HEK293 (cell line): ENCODE measurements around the gene AK5.

Source experiments
- CTCF ChIA-PET: fragments of 350-600 bp; formaldehyde crosslinking; extraction: SDS; loops from one replicate; lab custom pipeline; 2021; ENCODE audit warnings: antibody characterized with exemption; lab: Yijun Ruan, JAX
- POLR2A ChIA-PET: fragments of 300-600 bp; formaldehyde crosslinking; extraction: SDS; loops from one replicate; lab custom pipeline; 2020; ENCODE audit warnings: antibody characterized with exemption, inconsistent platforms; lab: Yijun Ruan, JAX
- H3K27ac ChIP-seq: fragments of 200-500 bp; sonication (Bioruptor generic); 2 replicates; pipeline ENCODE4 v1.5.1; 2014; ENCODE audit warnings: low read depth, low read length, control low read depth, inconsistent platforms; ENCODE audit errors: extremely low read depth
- H3K36me3 ChIP-seq, 2 experiments: fragments of 200-500 bp in 1 of 2; sonication (Bioruptor generic) in 1 of 2; 1 replicate in 1 of 2; 2 replicates in 1 of 2; pipeline ENCODE4 v1.5.1; 2014 to 2017; ENCODE audit warnings: inconsistent platforms in 2 of 2, low read length in 2 of 2; ENCODE audit not compliant: control insufficient read depth in 2 of 2, insufficient read depth in 1 of 2
- H3K4me1 ChIP-seq: fragments of 200-500 bp; sonication (Bioruptor generic); 2 replicates; pipeline ENCODE4 v1.5.1; 2014; ENCODE audit warnings: mild to moderate bottlenecking, low read length, inconsistent platforms; ENCODE audit not compliant: control insufficient read depth, insufficient read depth
- H3K4me3 ChIP-seq: 2 replicates; pipeline ENCODE4 v1.5.1; 2011; ENCODE audit warnings: low read depth, mild to moderate bottlenecking, control low read depth, low read length, moderate library complexity
- H3K9me3 ChIP-seq: fragments of 200-500 bp; sonication (Bioruptor generic); 2 replicates; pipeline ENCODE4 v1.5.1; 2014; ENCODE audit warnings: low read depth, low read length, inconsistent platforms; ENCODE audit not compliant: control insufficient read depth, insufficient read depth
- AEBP2 ChIP-seq: fragments of 450-650 bp; formaldehyde crosslinking; IDR thresholded peaks from 2 replicates; pipeline ENCODE4 v1.5.1; 2016; ENCODE audit warnings: missing biosample characterization, missing genetic modification characterization, borderline replicate concordance
- BCL11A ChIP-seq: fragments of 450-650 bp; formaldehyde crosslinking; IDR thresholded peaks from 2 replicates; pipeline ENCODE4 v1.5.1; 2016; ENCODE audit warnings: low read depth, missing biosample characterization, missing genetic modification characterization
- FEZF1 ChIP-seq: fragments of 450-650 bp; formaldehyde crosslinking; IDR thresholded peaks from 2 replicates; pipeline ENCODE4 v1.5.1; 2016; ENCODE audit warnings: missing biosample characterization, missing genetic modification characterization
- KLF16 ChIP-seq: fragments of 450-650 bp; formaldehyde crosslinking; IDR thresholded peaks from 2 replicates; pipeline ENCODE4 v1.5.1; 2017; ENCODE audit warnings: missing biosample characterization, missing genetic modification characterization
- KLF9 ChIP-seq: fragments of 450-650 bp; formaldehyde crosslinking; IDR thresholded peaks from 2 replicates; pipeline ENCODE4 v1.5.1; 2016; ENCODE audit warnings: missing biosample characterization, missing genetic modification characterization, low read depth
- PBX3 ChIP-seq: sonication (generic); formaldehyde crosslinking; IDR thresholded peaks from 2 replicates; pipeline ENCODE4 v1.8.1; 2022; ENCODE audit warnings: mild to moderate bottlenecking, moderate library complexity, missing genetic modification reagents
- REPIN1 ChIP-seq: fragments of 450-650 bp; formaldehyde crosslinking; IDR thresholded peaks from 2 replicates; pipeline ENCODE4 v1.5.1; 2017; ENCODE audit warnings: missing biosample characterization, missing genetic modification characterization, low read depth
- SCRT1 ChIP-seq: fragments of 450-650 bp; formaldehyde crosslinking; IDR thresholded peaks from 2 replicates; pipeline ENCODE4 v1.5.1; 2016; ENCODE audit warnings: missing biosample characterization, missing genetic modification characterization, borderline replicate concordance
- WT1 ChIP-seq: fragments of 450-650 bp; formaldehyde crosslinking; IDR thresholded peaks from 2 replicates; pipeline ENCODE4 v1.5.1; 2016; ENCODE audit warnings: missing biosample characterization, missing genetic modification characterization
- YY2 ChIP-seq: fragments of 450-650 bp; formaldehyde crosslinking; IDR thresholded peaks from 2 replicates; pipeline ENCODE4 v1.5.1; 2016; ENCODE audit warnings: missing biosample characterization, missing genetic modification characterization
- ZBTB44 ChIP-seq: fragments of 450-650 bp; IDR thresholded peaks from 2 replicates; pipeline ENCODE4 v1.5.1; 2018; ENCODE audit warnings: missing biosample characterization, mild to moderate bottlenecking, missing genetic modification characterization
- ZNF148 ChIP-seq: fragments of 450-650 bp; formaldehyde crosslinking; IDR thresholded peaks from 2 replicates; pipeline ENCODE4 v1.5.0; 2017; ENCODE audit warnings: missing biosample characterization, missing genetic modification characterization, borderline replicate concordance
- ZNF155 ChIP-seq: fragments of 450-650 bp; formaldehyde crosslinking; IDR thresholded peaks from 2 replicates; pipeline ENCODE4 v1.5.1; 2016; ENCODE audit warnings: missing biosample characterization, missing genetic modification characterization
- ZNF211 ChIP-seq: fragments of 450-650 bp; formaldehyde crosslinking; IDR thresholded peaks from 2 replicates; pipeline ENCODE4 v1.5.1; 2016; ENCODE audit warnings: low read depth, missing biosample characterization, missing genetic modification characterization
- ZNF223 ChIP-seq: fragments of 450-650 bp; formaldehyde crosslinking; IDR thresholded peaks from 2 replicates; pipeline ENCODE4 v1.5.1; 2016; ENCODE audit warnings: missing biosample characterization, missing genetic modification characterization
- ZNF274 ChIP-seq, 2 experiments: fragments of 200-500 bp in 1 of 2; fragments of 450-650 bp in 1 of 2; sonication (Bioruptor generic) in 1 of 2; formaldehyde crosslinking in 1 of 2; IDR thresholded peaks; 2 replicates each; pipeline versions ENCODE4 v1.5.1 to v1.6.1; 2014 to 2016; ENCODE audit warnings: borderline replicate concordance in 1 of 2, inconsistent platforms in 1 of 2, low read length in 1 of 2, missing biosample characterization in 1 of 2, missing genetic modification characterization in 1 of 2
- ZNF37A ChIP-seq: fragments of 450-650 bp; IDR thresholded peaks from 2 replicates; pipeline ENCODE4 v1.5.1; 2018; ENCODE audit warnings: missing biosample characterization, missing genetic modification characterization
- ZNF394 ChIP-seq: fragments of 450-650 bp; formaldehyde crosslinking; IDR thresholded peaks from 2 replicates; pipeline ENCODE4 v1.5.1; 2016; ENCODE audit warnings: missing biosample characterization, missing genetic modification characterization, mild to moderate bottlenecking, moderate library complexity, borderline replicate concordance
- ZNF426 ChIP-seq: fragments of 450-650 bp; formaldehyde crosslinking; IDR thresholded peaks from 2 replicates; pipeline ENCODE4 v1.5.1; 2017; ENCODE audit warnings: missing biosample characterization, missing genetic modification characterization, mild to moderate bottlenecking, inconsistent platforms, moderate library complexity
- ZNF555 ChIP-seq: fragments of 450-650 bp; formaldehyde crosslinking; conservative IDR thresholded peaks from 2 replicates; pipeline ENCODE4 v1.5.1; 2017; ENCODE audit warnings: missing biosample characterization, mild to moderate bottlenecking, missing genetic modification characterization, inconsistent platforms
- ZNF610 ChIP-seq: fragments of 450-650 bp; formaldehyde crosslinking; IDR thresholded peaks from 2 replicates; pipeline ENCODE4 v1.5.1; 2016; ENCODE audit warnings: missing biosample characterization, missing genetic modification characterization, borderline replicate concordance
- ZNF621 ChIP-seq: fragments of 450-650 bp; formaldehyde crosslinking; IDR thresholded peaks from 2 replicates; pipeline ENCODE4 v1.5.1; 2017; ENCODE audit warnings: missing biosample characterization, missing genetic modification characterization
- ZNF692 ChIP-seq: fragments of 450-650 bp; formaldehyde crosslinking; IDR thresholded peaks from 2 replicates; pipeline ENCODE4 v1.5.1; 2016; ENCODE audit warnings: missing biosample characterization, missing genetic modification characterization
- ZSCAN23 ChIP-seq: fragments of 450-650 bp; formaldehyde crosslinking; IDR thresholded peaks from 2 replicates; pipeline ENCODE4 v1.5.1; 2016; ENCODE audit warnings: missing biosample characterization, missing genetic modification characterization

Gene AK5

GRCh38 chr1:77546890-77547289 is 265.1 kb downstream of the AK5 start:
- Histone ChIP-seq H3K4me3 (no peak overlapping the region), H3K4me1 (no peaks in the 10 kb centered on the region), H3K9me3 (no peaks in the 10 kb centered on the region), H3K36me3 (no peaks in the 10 kb centered on the region), H3K27ac (no peak overlapping the region)
- POLR2A ChIA-PET = no interaction called here
- TF ChIP-seq PBX3 (CRISPR knock-in tag) = no peak
- TF ChIP-seq ZNF621 = no peak
- TF ChIP-seq BCL11A (tag by site-specific recombination) = no peak
- no peak for TF ChIP-seq WT1
- TF ChIP-seq ZNF394 (tag by site-specific recombination) = no peak
- TF ChIP-seq KLF9 (tag by site-specific recombination) = no peak
- TF ChIP-seq ZNF155 (tag by site-specific recombination) = no peak
- no peak for TF ChIP-seq SCRT1 (tag by site-specific recombination)
- no peak for TF ChIP-seq ZNF148
- no peak for TF ChIP-seq KLF16 (tag by site-specific recombination)
- CTCF ChIA-PET = interaction anchor here (0.6 kb wide), 1 partner anchor 134 kb away, joined by 3 read pairs; no protein-coding TSS in a partner anchor

- no peaks in the 10 kb centered on the region for H3K4me1 ChIP-seq
- POLR2A ChIA-PET = no interaction called here
- no peak overlapping the region for H3K27ac ChIP-seq
- CTCF ChIA-PET = no interaction called here
- no peaks in the 10 kb centered on the region for H3K9me3 ChIP-seq
- H3K4me3 ChIP-seq = no peak overlapping the region
- H3K36me3 ChIP-seq = no peaks in the 10 kb centered on the region
- TF ChIP-seq ZNF37A (tag by site-specific recombination) (no peak), ZNF610 (tag by site-specific recombination) (no peak)
Measured at GRCh38 chr1:77548285-77548684, 266.5 kb downstream of the AK5 start.

GRCh38 chr1:77550135-77550534 is 268.3 kb downstream of the AK5 start:
- no peak for TF ChIP-seq REPIN1 (tag by site-specific recombination)
- TF ChIP-seq ZNF555 = no peak
- no peak for TF ChIP-seq ZNF223
- TF ChIP-seq ZBTB44 (tag by site-specific recombination) = no peak
- TF ChIP-seq ZNF692 (tag by site-specific recombination) = no peak
- TF ChIP-seq ZNF426 = no peak
- no peak for TF ChIP-seq ZNF274 (IDR thresholded peaks at IDR 0.05; ENCODE audit: low read length)
- no peak for TF ChIP-seq ZNF274 (tag by site-specific recombination; IDR thresholded peaks at IDR 0.05; ENCODE audit: borderline replicate concordance)
- no peak for TF ChIP-seq ZSCAN23 (tag by site-specific recombination)
- no peak for TF ChIP-seq BCL11A (tag by site-specific recombination)
- TF ChIP-seq YY2 = no peak
- TF ChIP-seq KLF9 (tag by site-specific recombination) = no peak
- TF ChIP-seq ZNF211 (tag by site-specific recombination) = no peak
- no peak for TF ChIP-seq FEZF1 (tag by site-specific recombination)
- no peak for TF ChIP-seq AEBP2 (tag by site-specific recombination)
- no peaks in the 10 kb centered on the region for H3K4me1 ChIP-seq
- no peak overlapping the region for H3K4me3 ChIP-seq
- no peaks in the 10 kb centered on the region for H3K36me3 ChIP-seq
- ChIA-PET CTCF (interaction anchor here (0.6 to 1.1 kb wide), 2 partner anchors 17 to 109 kb away, joined by 3 read pairs; no protein-coding TSS in a partner anchor), POLR2A (no interaction called here)
- no peaks in the 10 kb centered on the region for H3K9me3 ChIP-seq
- no peak overlapping the region for H3K27ac ChIP-seq
